Pancreas (tissue), 10 donors: ENCODE data around the gene TSPYL6. TPM values are rescaled to one million over a fixed set of nuclear protein-coding genes. Genes with fewer than 3 reads are reported as not detected.

ENCODE experiments used
- ATAC-seq, 4 donors: fragments of 200-7000 bp; cut with Tn5 transposase; one replicate each; pipeline versions ENCODE4 v1.8.0 to v1.9.1; 2020; ENCODE audit warnings: mild to moderate bottlenecking in 4 of 4, moderate library complexity in 4 of 4
- DNase-seq, 6 donors: peaks; one replicate each; pipeline ENCODE4 v3.0.0-alpha.2; 2020
- FAIRE-seq: peaks from 2 replicates; lab custom pipeline; 2012; peaks lifted over from hg19 to GRCh38; lab: Jason Lieb, UNC
- H3K27ac ChIP-seq, 4 donors: fragments of 200-600 bp; sonication (generic); 1 replicate in 3 of 4; 2 replicates in 1 of 4; pipeline versions ENCODE4 v1.5.0 to v1.8.0; 2020
- H3K27me3 ChIP-seq, 4 donors: fragments of 200-600 bp; one replicate each; pipeline ENCODE4 v1.8.0; 2021
- H3K36me3 ChIP-seq, 3 donors: fragments of 200-600 bp; sonication (generic) in 1 of 3; one replicate each; pipeline versions ENCODE4 v1.5.0 to v1.8.0; 2020 to 2021
- H3K4me1 ChIP-seq, 3 donors: fragments of 200-600 bp; one replicate each; pipeline ENCODE4 v1.8.0; 2021
- H3K4me3 ChIP-seq, 4 donors: fragments of 200-600 bp; sonication (generic) in 2 of 4; one replicate each; pipeline versions ENCODE4 v1.5.0 to v1.8.0; 2020 to 2021
- H3K9me3 ChIP-seq, 4 donors: fragments of 200-600 bp; one replicate each; pipeline ENCODE4 v1.8.0; 2021
- WGBS, 2 donors: extraction: QIAGEN DNeasy Blood & Tissue Kit; methylation state at CpG; one replicate each; pipeline ENCODE4 v1.1.7; 2013; 5-methylcytosine and 5-hydroxymethylcytosine counted together
- intact Hi-C, 3 donors: fragments of 100-400 bp; cut with DNase I; formaldehyde crosslinking; loops; one replicate each; pipeline versions ENCODE4 v1.11.1 to v1.14.2; 2022
- polyA plus RNA-seq, 2 donors: library from polyadenylated mRNA; stranded (reverse); fragments of 200-250 nt; gene quantifications; one replicate each; pipeline ENCODE4 v1.2.3, GENCODE V29; 2013
- total RNA-seq, 6 donors: library from RNA; stranded (reverse); fragmentation: NEBNext Ultra II Directional in 4 of 6; extraction: Animal tissue kit (Norgen Biotek cat#: 25700) in 4 of 6; gene quantifications; one replicate each; pipeline versions ENCODE4 v1.2.1 to v1.2.4, GENCODE V29; 2021 to 2023
- TF ChIP-seq, protein P1 (sequence below), 4 donors: fragments of 200-600 bp; sonication (generic) in 3 of 4; IDR thresholded peaks; one replicate each; pipeline versions ENCODE4 v1.5.0 to v1.8.0; 2021; ENCODE audit warnings: antibody characterized with exemption in 4 of 4
- donor health status: healthy with polysubstance abuse.
- donor health status: DM: no; HTN: no; CAD: no; lungs with moderate emphysema.
- donor health status: DM: no; HTN: no; CAD: no.
- donor health status: control.
- donor health status: control.
- donor health status: Bipolar disorder and iron deficiency.
- donor health status: DM: yes; HTN: yes; CAD: no.
- donor health status: DM: no; HTN: no; CAD: no.
- donor health status: DM: no; HTN: no; CAD: no.
- donor health status: DM: yes; HTN: yes; CAD: no.

Gene TSPYL6
- total and polyA plus RNA-seq, 8 donors = 0.06 to 0.09 TPM; not detected in 6

DNA sequence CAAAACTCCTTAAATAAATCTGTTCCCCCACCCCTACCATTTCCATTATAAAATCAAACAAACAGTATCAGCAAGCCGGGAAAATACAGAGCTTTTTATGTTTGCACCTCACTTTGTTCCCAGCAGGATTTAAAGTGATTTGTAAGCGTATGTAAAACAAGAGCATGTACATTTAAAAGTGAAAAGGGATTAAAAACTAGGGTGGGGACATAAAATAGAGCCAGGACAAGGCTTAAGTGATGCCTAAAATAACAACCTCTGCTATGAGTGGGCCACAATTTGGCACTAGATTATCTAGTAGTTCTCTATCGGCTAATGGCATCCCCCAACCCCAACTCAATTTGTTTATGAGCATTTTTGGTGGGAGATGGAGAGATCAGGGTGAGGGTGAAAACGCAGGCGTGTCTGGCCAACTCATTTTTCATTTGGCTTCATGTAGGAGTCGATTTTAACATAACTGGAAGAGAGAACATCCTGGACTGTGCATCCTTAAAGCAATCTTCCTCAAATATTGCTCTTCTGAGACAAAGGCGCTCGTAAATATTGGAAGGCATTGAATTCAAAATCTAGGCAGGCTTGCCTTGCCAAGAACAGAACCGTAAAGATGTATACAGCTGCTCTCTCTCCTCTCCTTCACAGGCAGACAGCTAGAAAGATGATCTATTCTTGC lies 34.5 kb upstream of the TSPYL6 start:
- 82% methylated on average over 9 of the region's 9 CpGs for WGBS, 2 donors

DNA sequence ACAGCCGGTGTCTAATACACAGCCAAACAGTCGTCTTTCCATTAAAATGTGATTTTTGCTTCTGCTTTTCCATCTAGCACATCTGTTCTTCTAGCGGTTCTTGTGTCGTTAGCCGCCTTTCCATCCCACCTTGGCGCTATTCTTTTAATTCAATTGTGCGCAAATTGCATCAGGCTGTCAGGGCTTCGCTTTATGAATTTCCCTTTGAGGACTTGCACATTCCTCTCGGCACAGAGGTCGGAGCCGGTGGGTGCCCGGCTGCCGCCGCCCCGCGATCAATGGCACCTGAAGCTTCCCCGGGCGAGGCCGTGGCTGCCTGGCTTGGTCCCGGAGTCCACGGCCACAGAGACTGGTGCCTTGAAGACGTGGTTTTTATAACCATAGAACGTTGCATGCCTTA lies 33.9 kb upstream of the TSPYL6 start:
- no peak for DNase-seq
- FAIRE-seq = no peak
- 74 to 82% methylated on average over 23 of the region's 23 CpGs for WGBS, 2 donors
- no peaks in the 10 kb centered on the region for H3K4me1 ChIP-seq
- TF ChIP-seq, protein P1, sequence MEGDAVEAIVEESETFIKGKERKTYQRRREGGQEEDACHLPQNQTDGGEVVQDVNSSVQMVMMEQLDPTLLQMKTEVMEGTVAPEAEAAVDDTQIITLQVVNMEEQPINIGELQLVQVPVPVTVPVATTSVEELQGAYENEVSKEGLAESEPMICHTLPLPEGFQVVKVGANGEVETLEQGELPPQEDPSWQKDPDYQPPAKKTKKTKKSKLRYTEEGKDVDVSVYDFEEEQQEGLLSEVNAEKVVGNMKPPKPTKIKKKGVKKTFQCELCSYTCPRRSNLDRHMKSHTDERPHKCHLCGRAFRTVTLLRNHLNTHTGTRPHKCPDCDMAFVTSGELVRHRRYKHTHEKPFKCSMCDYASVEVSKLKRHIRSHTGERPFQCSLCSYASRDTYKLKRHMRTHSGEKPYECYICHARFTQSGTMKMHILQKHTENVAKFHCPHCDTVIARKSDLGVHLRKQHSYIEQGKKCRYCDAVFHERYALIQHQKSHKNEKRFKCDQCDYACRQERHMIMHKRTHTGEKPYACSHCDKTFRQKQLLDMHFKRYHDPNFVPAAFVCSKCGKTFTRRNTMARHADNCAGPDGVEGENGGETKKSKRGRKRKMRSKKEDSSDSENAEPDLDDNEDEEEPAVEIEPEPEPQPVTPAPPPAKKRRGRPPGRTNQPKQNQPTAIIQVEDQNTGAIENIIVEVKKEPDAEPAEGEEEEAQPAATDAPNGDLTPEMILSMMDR (IDR thresholded peaks at IDR 0.05) = no peak
- ATAC-seq = no peak
- H3K27me3 ChIP-seq = no peaks in the 10 kb centered on the region
- no peaks in the 10 kb centered on the region for H3K9me3 ChIP-seq
- intact Hi-C loops = no loop called here
- no peak overlapping the region for H3K4me3 ChIP-seq
- H3K27ac ChIP-seq = no peak overlapping the region
- H3K36me3 ChIP-seq = no peaks in the 10 kb centered on the region

More for the DNA sequence above, 34.5 kb upstream of the TSPYL6 start:
- H3K4me1 ChIP-seq = no peaks in the 10 kb centered on the region
- no peak overlapping the region for H3K4me3 ChIP-seq
- no peak for FAIRE-seq
- no peak for DNase-seq
- ATAC-seq = no peak
- H3K9me3 ChIP-seq = no peaks in the 10 kb centered on the region
- TF ChIP-seq, protein P1 (IDR thresholded peaks at IDR 0.05) = no peak
- no peak overlapping the region for H3K27ac ChIP-seq
- intact Hi-C loops = no loop called here
- H3K36me3 ChIP-seq = no peaks in the 10 kb centered on the region
- H3K27me3 ChIP-seq = no peaks in the 10 kb centered on the region

DNA sequence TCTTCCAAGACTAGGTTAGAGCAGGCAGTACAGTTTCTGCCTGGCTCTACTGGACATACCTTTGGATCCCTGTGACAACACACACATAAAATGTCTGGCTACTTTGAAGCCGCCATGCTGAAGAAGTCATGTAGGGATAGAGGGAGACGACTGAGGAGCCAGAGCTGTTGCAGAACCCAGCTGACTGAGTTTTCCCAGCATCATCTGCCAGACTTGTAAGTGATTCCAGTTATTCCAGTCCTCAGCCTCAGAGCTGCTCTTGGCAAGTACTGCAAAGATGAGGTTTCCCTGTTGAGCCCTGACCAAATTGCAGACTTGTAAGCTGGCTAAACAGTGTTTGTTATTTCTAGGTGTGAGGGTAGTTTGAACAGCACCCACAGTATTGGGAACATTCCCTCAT lies 31.5 kb upstream of the TSPYL6 start:
- no peaks in the 10 kb centered on the region for H3K36me3 ChIP-seq
- peak in 1 of 4 donors; percentile 43 for ATAC-seq
- intact Hi-C loops = no loop called here
- no peaks in the 10 kb centered on the region for H3K4me1 ChIP-seq
- H3K9me3 ChIP-seq = no peaks in the 10 kb centered on the region
- 92 to 95% methylated on average over 2 of the region's 2 CpGs for WGBS, 2 donors
- TF ChIP-seq, protein P1 (IDR thresholded peaks at IDR 0.05) = no peak
- no peaks in the 10 kb centered on the region for H3K27me3 ChIP-seq
- no peak for FAIRE-seq
- no peak for DNase-seq
- no peak overlapping the region for H3K4me3 ChIP-seq
- no peak overlapping the region for H3K27ac ChIP-seq

DNA sequence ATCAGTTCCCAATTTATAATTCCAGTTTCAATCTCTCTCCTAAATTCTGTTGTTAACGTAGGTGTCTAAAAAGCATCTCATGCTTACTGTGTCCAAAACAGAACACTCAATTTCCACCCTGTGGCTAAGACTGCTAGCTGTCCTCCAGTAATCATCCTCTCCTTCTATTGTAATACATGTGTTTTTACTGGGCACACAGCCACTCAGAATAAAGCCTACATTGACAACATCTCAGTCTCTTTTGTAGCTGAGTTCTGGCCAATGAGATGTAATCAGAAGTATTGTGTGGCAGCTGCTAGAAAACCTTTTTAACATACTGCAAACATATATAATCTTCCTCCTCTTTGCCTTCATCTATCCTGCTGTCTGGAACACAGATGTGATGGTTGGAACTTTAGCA lies 29.4 kb upstream of the TSPYL6 start:
- FAIRE-seq = no peak
- TF ChIP-seq, protein P1 (IDR thresholded peaks at IDR 0.05) = no peak
- Histone ChIP-seq H3K36me3 (no peaks in the 10 kb centered on the region), H3K27ac (no peak overlapping the region), H3K4me1 (no peaks in the 10 kb centered on the region), H3K4me3 (no peak overlapping the region), H3K9me3 (no peaks in the 10 kb centered on the region), H3K27me3 (no peaks in the 10 kb centered on the region)
- DNase-seq = no peak
- intact Hi-C loops = no loop called here
- ATAC-seq = no peak
- 95 to 97% methylated on average over 1 of the region's 1 CpG for WGBS, 2 donors

DNA sequence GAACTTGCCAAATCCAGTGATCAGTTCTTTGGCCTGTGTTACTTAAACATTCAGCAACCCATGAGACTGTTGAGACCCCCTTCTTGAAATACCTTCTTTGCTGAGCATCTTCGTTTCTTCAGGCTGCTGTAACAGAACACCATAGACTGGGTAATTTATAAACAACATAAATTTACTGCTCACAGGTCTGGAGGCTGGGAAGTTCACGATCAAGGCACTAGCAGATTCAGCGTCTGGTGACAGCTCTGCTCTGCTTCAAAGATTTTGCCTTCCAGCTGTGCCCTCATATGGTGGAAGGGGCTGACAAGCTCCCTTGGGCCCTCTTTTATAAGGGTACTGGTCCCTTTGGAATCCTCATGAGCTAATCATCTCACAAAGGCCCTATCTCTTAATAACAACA lies 28.8 kb upstream of the TSPYL6 start:
- no peaks in the 10 kb centered on the region for H3K27me3 ChIP-seq
- intact Hi-C loops = no loop called here
- H3K27ac ChIP-seq = no peak overlapping the region
- H3K9me3 ChIP-seq = no peaks in the 10 kb centered on the region
- H3K4me1 ChIP-seq = no peaks in the 10 kb centered on the region
- no peak overlapping the region for H3K4me3 ChIP-seq
- DNase-seq (no peak), ATAC-seq (no peak), FAIRE-seq (no peak)
- 93 to 99% methylated on average over 3 of the region's 3 CpGs for WGBS, 2 donors
- TF ChIP-seq, protein P1 (IDR thresholded peaks at IDR 0.05) = no peak
- no peaks in the 10 kb centered on the region for H3K36me3 ChIP-seq
